K562 (cell line): Measurements from ENCODE around the gene WDR27. TPM values are rescaled to one million over a fixed set of nuclear protein-coding genes. Genes with fewer than 3 reads are reported as not detected.

Experiments
- ARNT ChIP-seq, 2 experiments: fragments of 450-650 bp; IDR thresholded peaks; 2 replicates each; pipeline ENCODE4 v1.6.1; 2016; ENCODE audit warnings: mild to moderate bottlenecking in 1 of 2
- DACH1 ChIP-seq: fragments of 450-650 bp; IDR thresholded peaks from 2 replicates; pipeline ENCODE4 v1.6.1; 2018; ENCODE audit not compliant: partially characterized antibody
- E2F8 ChIP-seq: fragments of 450-650 bp; IDR thresholded peaks from 2 replicates; pipeline ENCODE4 v1.7.1; 2018; ENCODE audit warnings: mild to moderate bottlenecking, low read depth; ENCODE audit not compliant: partially characterized antibody
- HES1 ChIP-seq: fragments of 450-650 bp; IDR thresholded peaks from 2 replicates; pipeline ENCODE4 v1.6.1; 2016; ENCODE audit warnings: low read depth, mild to moderate bottlenecking, moderate library complexity
- IRF9 ChIP-seq: fragments of 450-650 bp; IDR thresholded peaks from 2 replicates; pipeline ENCODE4 v1.6.1; 2016; ENCODE audit warnings: missing biosample characterization, missing genetic modification characterization
- KLF1 ChIP-seq: fragments of 450-650 bp; IDR thresholded peaks from 2 replicates; pipeline ENCODE4 v1.6.1; 2016; ENCODE audit warnings: missing genetic modification characterization, missing compliant biosample characterization
- LEF1 ChIP-seq: fragments of 450-650 bp; IDR thresholded peaks from 2 replicates; pipeline ENCODE4 v1.6.1; 2016; ENCODE audit warnings: mild to moderate bottlenecking
- MNT ChIP-seq, 2 experiments: fragments of 450-650 bp; conservative IDR thresholded peaks; 2 replicates each; pipeline ENCODE4 v1.6.1; 2017; ENCODE audit warnings: mild to moderate bottlenecking in 2 of 2, moderate library complexity in 2 of 2
- SFPQ ChIP-seq: fragments of 200-400 bp; formaldehyde crosslinking; IDR thresholded peaks from 2 replicates; pipeline ENCODE4 v1.6.1; 2017; ENCODE audit warnings: mild to moderate bottlenecking, low read depth, low read length, moderate library complexity
- TAF7 ChIP-seq: fragments of 450-650 bp; IDR thresholded peaks from 2 replicates; pipeline ENCODE4 v1.6.1; 2016; ENCODE audit warnings: missing genetic modification characterization, missing compliant biosample characterization
- ZNF518B ChIP-seq: fragments of 250-450 bp; sonication (Bioruptor Pico); IDR thresholded peaks from 2 replicates; pipeline ENCODE4 v1.5.0; 2021; ENCODE audit warnings: mild to moderate bottlenecking, moderate library complexity
- ZNF561 ChIP-seq: fragments of 450-650 bp; formaldehyde crosslinking; conservative IDR thresholded peaks from 2 replicates; pipeline ENCODE4 v1.4.0; 2020; ENCODE audit warnings: mild to moderate bottlenecking, moderate library complexity
- ZNF699 ChIP-seq: fragments of 250-450 bp; sonication (Bioruptor Pico); IDR thresholded peaks from 2 replicates; pipeline ENCODE4 v1.8.0; 2021; ENCODE audit warnings: mild to moderate bottlenecking, moderate library complexity; ENCODE audit not compliant: insufficient replicate concordance
- ZZZ3 ChIP-seq: fragments of 450-650 bp; IDR thresholded peaks from 2 replicates; pipeline ENCODE4 v1.6.1; 2016; ENCODE audit warnings: antibody characterized with exemption, mild to moderate bottlenecking, moderate library complexity
- polyA plus RNA-seq, 8 experiments: library from polyadenylated mRNA; depleted of rRNA in 4 of 8; stranded (reverse) in 5 of 8; unstranded in 3 of 8; fragments of >200 nt; fragmentation: Nextera tagmentation in 2 of 8; fragmentation: Illumina TruSeq in 1 of 8; extraction: Ambion mirVana in 2 of 8; extraction: Trizol in 1 of 8; gene quantifications; 2 replicates each; pipeline versions ENCODE4 v1.2.1 to v1.2.3, GENCODE V29; 2011 to 2014; ENCODE audit warnings: inconsistent platforms in 1 of 8, missing spikeins in 1 of 8
- total RNA-seq, 7 experiments: library from RNA; depleted of rRNA in 6 of 7; stranded (reverse); fragments of >200 nt in 6 of 7; fragmentation: Illumina TruSeq in 2 of 7; extraction: Trizol in 2 of 7; gene quantifications; 2 replicates each; pipeline versions ENCODE4 v1.2.1 to v1.2.3, GENCODE V29; 2011 to 2021; ENCODE audit warnings: low replicate concordance in 1 of 7

The WDR27 gene
- total and polyA plus RNA-seq, 9 of the 15 experiments (the other 6 are each of a cell fraction or from before 2014, with no cell fraction given), result 4.3 to 77.2 (median 22.7) TPM

- TF ChIP-seq MNT (conservative IDR thresholded peaks at IDR 0.05) (peak; percentile 92 to 96), KLF1 (peak; percentile 92), ZNF518B (CRISPR knock-in tag) (no peak), DACH1 (peak; percentile 77), ARNT (IDR thresholded peaks at IDR 0.05) (no peak), ZNF699 (CRISPR knock-in tag) (no peak), IRF9 (no peak), TAF7 (tag) (0 out of 2 replicates have a peak, but pooled peaks have one; percentile 39), HES1 (no peak), SFPQ (no peak), E2F8 (peak; percentile 76), ZNF561 (no peak), ZZZ3 (no peak), LEF1 (no peak; the same call in 1 of the 2 replicates)
Observed at GRCh38 chr6:169701954-169702839, at the start of gene WDR27, which contains the start of gene C6orf120 (continued).
